ENCODE measurements around the gene ELMO1. TPM values are rescaled to one million over a fixed set of nuclear protein-coding genes. Genes with fewer than 3 reads are reported as not detected.

Gene ELMO1
- total RNA-seq, 4 donors from 2014 or later, result 58.7 to 293 (median 81.0) TPM

DNA sequence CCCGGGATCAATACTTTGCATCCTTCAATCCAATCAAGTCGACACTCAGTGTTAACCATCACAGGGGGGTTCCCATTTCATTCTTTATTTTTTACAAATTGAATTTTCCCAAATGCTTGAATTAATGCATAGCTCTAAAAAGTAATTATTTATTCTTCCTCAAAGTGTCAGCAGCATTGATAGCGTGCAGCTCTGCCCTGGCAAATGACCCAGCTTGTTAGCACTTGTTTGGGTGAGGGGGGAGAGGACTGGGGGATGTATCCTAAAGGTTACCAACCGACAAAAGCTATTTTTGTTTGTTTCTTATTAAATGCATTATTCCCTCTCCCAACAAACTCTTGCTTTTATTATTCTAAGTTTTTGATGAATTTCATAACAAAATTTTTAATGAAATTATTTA is 27.0 kb upstream of the ELMO1 start:
- no peak for TF ChIP-seq CTCF (IDR thresholded peaks at IDR 0.05)
- ATAC-seq (ENCODE audit: low FRiP score) (no peak), DNase-seq (ENCODE audit: low spot score) (no peak)

DNA sequence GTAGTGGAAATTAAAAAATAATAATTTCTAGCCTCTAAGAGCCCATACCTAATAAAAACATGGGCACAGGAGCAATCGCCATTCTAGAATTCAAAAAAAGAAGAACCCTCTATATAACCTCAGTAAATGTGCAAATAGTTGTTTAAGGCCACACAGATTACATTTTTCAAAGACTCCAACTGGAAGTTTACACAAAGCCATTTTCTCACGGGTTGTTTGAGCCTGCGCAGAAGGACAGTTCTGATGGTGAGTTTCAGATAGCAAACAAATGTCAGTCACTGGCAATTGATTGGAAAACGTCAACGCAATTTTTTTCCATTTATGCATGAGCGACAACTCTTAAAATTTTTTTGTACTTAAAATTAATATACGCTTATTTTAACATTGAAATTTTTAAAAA is 23.0 kb upstream of the ELMO1 start:
- ATAC-seq (ENCODE audit: low FRiP score) (no peak), DNase-seq (ENCODE audit: low spot score) (no peak)
- TF ChIP-seq CTCF (IDR thresholded peaks at IDR 0.05), result no peak

DNA sequence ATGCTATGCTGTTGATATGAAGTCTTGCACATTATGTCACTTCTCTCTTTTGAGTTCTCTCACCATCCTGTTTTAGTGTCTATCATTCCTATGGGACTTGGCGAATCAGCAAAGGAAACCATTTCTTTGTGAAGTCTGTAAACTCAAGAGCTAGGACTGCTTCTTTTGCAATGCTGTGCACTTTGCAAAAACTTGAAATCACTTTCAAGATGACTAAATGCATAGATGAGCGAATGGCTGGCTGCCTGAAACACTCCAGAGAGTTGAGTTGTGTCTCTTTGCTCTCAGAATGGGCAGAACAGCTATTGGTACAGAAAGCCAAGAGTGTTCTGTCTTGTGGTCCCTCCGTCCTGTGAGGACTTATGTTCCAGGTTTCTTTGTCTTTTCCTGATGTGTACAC is 18.3 kb upstream of the ELMO1 start:
- no peak for TF ChIP-seq CTCF (IDR thresholded peaks at IDR 0.05)
- DNase-seq (ENCODE audit: low spot score) (no peak), ATAC-seq (ENCODE audit: low FRiP score) (no peak)

GRCh38 chr7:37462138-37462537 is 13.5 kb upstream of the ELMO1 start:
- ATAC-seq (ENCODE audit: low FRiP score) (no peak), DNase-seq (ENCODE audit: low spot score) (no peak)
- TF ChIP-seq CTCF (IDR thresholded peaks at IDR 0.05), result no peak

GRCh38 chr7:37455081-37455480 is 6.4 kb upstream of the ELMO1 start:
- DNase-seq (ENCODE audit: low spot score) (no peak), ATAC-seq (ENCODE audit: low FRiP score) (no peak)
- no peak for TF ChIP-seq CTCF (IDR thresholded peaks at IDR 0.05)

- DNase-seq (ENCODE audit: low spot score) (no peak), ATAC-seq (ENCODE audit: low FRiP score) (no peak)
- TF ChIP-seq CTCF (IDR thresholded peaks at IDR 0.05), result no peak
These were observed 3.7 kb upstream of the ELMO1 start for GRCh38 chr7:37452346-37452745.

DNA sequence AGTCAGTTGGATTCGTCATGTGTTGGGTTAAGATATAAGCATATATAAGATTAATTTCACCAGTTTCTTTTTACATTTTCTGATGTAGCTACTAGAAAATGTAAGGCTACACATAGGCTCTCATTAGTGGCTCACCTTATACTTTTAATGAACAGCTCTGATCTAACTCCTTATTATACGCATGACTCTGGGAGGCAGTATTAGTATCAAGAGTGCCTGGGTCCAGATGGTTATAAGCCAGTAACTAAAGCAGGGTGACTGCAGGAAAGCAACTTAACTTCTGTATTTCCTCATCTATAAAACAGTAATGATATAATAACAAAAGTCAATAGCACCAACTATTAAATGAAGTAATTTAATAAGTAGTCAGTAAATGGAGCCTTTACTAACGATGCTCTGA is 1.4 kb upstream of the ELMO1 start:
- ATAC-seq (ENCODE audit: low FRiP score) (no peak), DNase-seq (ENCODE audit: low spot score) (no peak)
- no peak for TF ChIP-seq CTCF (IDR thresholded peaks at IDR 0.05)
